Suppressor macrophage treated with lipopolysaccharide for 1 hour (primary cell): ENCODE results near the gene VSTM2B.

Experiments
- DNase-seq, 3 donors: peaks; one replicate each; pipeline ENCODE4 v3.0.0-alpha.2; 2020 to 2022

Gene VSTM2B

DNA sequence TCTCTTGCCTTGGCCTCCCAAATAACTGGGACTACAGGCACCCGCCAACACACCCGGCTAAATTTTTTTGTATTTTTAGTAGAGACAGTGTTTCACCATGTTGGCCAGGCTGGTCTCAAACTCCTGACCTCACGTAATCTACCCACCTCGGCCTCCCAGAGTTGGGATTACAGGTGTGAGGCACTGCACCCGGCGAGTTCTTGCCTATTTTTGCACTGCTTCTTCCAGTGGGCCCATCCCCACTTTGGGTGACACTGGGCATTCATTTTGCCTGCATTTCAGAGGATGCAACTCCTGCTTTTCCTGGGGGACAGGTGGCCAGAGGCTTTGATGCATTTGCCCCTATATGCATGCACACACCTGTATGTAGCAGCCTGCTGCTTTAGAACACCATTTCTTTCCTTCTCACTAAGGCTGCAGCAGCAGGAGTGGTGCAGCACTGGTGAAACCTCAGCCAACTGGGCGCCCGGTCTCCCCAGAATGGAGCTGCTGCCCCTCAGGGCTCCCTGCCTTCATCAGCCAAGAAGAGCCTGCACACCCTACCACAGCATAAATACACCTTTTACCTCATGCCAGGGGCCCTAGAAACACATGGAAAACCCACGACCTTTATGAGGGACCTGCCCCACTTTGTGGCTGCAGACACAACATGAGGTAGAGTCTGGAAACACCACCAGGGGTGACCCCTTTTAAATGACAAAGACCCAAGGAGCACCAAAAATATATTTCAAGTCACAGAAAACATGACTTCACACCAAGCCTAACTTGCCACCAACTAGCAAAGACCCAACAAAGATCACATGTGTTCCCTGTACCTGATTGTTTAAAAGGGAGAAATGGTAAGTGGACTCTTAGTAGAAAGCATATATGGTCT is 43.5 kb downstream of the VSTM2B start:
- DNase-seq, result no peak

DNA sequence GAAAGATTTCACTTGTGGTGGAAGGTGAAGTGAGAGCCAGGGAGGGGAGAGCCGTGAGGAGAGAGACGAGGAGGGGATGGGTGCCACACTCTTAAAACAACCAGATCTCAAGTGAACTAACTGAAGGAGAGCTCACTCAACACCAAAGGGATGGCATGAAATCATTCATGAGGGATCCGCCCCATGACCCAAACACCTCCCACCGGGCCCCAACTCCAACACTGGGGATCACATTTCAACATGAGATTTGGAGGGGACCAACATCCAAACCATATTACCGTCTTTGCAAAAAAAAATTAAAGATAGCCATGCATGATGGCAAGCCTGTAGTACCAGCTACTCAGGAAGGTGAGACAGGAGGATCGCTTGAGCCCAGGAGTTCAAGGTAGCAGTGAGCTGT is 45.4 kb downstream of the VSTM2B start:
- no peak for DNase-seq

DNA sequence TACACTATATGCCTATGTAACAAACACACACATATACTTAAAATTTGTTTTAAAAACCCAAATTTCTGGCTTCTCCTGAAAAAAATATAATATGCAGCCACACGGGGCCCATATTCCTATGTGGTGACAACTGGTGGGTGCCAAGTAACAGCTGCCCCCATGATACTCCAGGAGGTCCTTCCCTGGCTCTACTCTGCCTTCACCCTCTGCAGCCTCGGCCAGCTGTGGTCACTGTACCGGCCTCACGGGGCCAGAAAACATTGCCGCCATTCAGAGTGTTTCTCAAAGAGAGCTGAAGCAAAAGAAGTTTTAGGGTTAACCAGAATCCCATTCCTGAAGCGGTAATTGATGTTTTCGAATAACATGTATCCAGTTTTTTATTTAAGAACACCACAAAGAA is 47.7 kb downstream of the VSTM2B start:
- no peak for DNase-seq

DNA sequence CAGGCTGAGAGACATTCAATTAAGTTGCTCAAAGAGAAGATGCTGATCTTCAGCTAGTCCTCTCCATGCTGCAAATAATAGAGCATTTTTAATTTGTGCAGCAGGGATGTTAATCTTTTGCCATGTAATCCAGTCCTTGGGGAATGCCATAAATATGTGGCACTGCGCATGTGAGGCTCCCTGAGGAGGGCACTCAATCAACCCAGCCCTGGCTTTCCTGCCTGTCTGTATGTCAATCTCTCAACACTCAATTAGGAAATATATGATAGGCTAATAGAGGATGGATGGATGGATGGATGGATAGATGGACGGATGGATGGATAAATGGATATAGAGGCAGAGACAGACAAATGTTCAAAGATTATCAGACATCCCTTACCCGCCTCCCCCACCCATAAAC is 48.7 kb downstream of the VSTM2B start:
- DNase-seq, result no peak

DNA sequence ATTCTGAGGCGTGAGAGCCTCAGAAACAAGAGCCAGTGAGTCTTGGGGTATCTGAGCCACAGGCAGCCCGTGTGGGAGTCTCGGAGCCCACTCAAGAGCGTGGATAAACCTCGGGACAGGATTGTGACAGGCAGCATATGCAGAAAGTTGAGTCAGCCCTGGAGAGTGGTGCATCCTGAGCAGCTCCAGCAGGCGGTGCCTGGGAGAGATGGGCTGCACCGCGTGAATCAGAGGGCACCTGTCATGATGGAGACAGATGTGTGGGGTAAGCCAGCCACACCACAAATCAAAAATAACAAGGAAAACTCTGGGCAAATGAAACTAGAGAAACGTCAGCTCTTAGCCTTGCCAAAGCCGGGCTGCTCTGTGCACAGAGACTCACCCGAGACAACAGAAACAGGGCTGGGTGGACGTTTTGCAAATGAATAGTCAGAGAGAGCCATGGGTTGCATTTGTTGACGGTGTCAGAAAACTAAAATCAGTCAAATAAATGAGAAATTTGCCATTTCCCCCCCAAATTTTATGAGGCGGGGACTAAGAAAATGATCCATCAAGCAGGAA is 50.3 kb downstream of the VSTM2B start:
- peak; percentile 9 to 40 (median 29) for DNase-seq

DNA sequence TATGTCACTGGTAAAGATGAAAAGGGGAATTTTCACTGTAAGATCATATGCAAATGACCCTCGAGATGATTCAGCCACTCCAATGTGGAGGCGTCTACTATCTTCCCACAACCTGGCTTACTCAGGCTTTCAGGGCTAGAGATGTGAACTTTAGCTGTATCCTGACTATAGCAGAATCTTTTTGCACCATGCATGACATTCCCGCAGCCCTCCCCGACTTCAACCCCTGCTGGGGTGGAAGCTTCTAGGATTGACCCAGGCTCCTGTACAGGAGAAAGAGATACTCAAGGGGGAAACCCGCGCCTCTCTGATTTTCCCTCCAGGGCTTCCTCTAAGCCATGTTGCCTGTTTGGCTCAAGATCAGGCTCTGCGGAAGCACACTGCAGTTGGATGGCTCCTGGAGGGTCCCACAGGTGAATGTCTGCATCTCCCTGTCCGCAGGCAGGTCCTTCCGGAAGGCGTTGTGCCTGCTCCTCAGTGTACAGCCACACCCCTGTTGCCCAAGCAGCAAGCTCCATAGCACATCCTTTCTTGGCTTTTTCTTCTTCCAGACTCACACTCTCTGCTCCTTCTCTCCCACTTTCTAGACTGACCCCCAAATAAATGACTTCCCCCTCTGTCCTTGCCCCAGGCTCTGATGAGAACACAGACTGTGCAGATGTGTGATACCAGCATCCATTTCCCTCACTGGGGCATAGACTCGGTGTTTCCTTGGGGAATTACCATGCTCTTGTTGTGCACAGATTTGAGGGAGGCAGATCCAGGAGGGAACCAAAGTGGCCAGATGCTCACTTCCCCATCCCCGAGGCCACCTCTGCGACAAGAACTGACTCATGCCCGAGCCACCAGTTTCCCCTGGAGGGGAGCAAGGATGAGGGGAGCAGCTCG is 51.2 kb downstream of the VSTM2B start:
- DNase-seq, result peak; percentile 77 to 84 (median 81)

DNA sequence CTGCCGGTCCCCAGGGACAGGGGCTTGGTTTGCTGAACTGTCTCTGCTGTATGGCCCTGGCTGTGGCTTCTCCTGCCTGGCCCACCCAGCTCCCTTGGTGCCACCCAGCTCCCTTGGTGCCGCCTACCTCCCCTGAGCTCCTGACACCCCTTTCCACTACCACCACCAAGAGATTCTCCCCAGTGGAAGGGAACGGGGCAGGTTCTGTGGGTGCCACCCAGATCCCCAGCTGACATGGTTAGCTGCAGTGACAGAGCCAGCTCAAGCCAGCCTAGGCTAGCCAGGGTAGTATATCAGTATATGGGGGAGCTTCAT is 51.8 kb downstream of the VSTM2B start:
- no peak for DNase-seq

DNA sequence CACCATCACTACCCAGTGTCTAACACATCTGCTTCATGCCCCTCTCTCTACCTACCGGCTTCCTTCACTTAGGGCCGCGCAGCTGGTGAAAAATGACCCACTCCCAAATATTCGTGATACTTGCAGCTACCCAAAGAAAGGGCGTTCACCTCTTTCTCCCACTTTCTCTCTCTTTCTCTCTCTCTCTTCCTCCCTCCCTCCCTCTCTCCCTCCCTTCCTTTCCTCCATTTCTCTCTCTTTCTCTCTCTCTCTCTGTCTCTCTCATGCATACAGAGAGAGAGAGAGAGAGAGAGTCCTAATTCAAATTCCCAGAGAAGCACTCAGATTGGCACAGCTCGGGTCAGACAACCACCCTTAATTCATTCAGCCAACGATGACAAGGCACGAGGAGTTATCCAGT is 52.6 kb downstream of the VSTM2B start:
- DNase-seq, result no peak

DNA sequence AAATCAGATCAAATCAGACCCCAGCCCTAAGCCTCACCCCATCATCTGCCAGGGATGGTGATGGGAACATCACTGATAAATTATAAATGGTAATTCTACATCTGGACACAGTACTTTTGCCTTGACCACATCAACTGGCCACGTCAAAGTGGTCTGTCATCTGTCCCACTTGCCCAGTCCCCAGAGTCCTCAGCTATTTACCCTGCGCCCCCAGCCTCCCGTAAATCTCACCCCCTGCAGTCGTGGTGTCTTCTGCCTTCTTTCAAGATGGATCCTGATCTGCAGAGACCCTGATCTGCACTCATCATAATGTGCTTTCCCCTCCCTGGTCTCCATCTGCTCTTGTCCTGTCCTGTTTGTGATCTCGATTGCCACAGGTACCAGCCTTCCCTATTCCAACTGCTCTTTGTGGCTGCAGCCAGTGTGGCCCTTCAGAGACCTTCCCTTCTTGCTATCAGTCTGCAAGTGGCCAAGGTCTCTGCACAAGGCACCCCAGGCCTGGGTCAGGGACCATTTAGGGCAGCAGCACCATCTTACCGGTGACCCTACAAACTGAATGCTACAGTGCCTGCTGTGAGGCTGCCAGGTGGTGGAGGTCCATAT is 53.6 kb downstream of the VSTM2B start:
- DNase-seq, result no peak

DNA sequence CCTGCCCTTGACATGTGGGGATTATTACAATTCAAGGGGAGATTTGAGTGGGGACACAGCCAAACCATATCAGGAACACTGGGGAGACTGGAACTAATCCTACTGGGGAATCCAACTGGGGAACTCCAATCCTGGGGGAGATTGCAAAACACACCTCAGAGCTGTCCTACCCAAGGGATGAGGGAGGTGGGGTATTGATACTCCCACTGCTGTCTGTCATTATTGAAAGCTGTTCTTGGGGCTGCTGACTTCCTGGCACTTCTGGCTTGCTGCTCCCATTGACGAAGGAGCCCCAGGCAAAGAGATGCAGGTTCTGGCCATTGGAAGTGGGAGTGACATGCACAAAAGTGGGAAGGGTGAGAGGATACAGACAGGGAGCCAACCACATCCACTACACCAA is 55.6 kb downstream of the VSTM2B start:
- no peak for DNase-seq

DNA sequence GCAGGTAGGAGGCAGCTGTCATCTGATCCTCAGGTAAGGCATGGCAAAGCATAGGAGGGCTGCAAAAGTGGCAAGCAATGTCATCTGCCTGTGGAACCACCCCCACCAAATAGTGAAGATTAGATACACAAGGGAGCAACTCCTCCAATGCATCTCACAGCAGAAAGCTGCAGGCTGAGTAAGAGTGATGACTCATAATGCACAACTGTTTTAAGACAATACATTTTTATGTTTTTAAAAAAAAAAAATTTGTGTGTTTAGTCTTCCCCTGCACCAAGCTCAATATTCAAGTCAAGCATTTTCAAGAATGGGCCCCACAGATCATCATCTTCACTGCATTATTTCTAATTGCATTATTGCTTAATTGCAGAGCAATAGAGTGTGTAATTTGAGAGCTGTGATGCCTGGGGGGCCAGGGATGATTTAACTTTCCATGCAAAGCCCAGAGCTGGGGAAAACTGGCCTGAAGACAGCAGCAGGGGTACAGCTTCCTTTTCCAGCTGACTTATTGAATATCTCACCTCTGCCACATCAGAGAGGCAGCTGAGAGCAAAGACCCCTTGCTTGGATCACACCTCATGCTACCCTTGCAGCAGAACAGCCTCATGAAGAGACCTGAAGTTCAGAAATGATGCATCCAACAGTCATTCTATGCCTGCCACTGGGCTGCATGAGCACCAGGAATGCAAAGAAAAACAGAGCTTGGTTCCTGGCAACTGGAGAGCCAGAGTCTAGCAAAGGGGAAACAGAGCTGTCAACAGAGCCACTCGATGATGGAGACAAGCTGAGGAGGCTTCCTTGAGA is 57.6 kb downstream of the VSTM2B start:
- no peak for DNase-seq

DNA sequence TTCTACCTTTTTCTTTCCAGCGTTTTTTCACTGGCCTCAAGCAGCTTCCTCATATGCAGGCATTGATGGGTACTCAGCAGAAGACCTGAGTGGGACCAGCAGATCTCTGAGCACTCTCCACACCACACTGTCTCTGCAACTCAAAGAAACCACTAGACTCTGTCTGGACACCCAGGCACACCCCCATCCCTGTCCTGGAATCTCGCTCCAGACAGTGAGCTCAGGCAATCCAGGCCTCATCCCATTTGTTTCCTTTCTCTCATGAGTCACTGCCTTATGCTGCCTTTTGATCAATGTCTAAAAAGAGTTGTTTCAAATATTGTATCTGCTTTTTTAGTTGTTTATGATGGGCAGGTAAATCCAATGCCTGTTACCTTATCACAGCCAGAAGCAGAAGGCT is 60.6 kb downstream of the VSTM2B start:
- no peak for DNase-seq

DNA sequence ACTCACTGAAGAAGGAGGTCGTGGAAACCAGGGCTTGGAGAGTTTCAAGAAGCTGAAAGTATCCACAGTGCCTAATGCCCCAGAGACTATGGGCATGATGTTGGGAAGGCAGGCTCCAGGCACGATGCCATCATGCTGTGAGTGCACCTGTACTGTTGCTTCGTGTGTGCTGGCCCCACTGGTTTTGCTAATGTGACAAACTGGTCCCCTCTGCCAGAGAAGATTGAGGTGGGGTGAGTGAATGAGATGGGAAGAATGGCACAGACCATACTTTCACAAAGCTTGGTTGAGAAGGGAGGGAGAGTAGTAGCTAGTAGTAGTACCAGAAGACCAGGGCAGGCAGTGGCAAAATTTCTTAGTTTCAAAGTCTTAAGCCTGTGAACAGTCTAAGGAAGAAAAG is 61.3 kb downstream of the VSTM2B start:
- DNase-seq, result no peak

DNA sequence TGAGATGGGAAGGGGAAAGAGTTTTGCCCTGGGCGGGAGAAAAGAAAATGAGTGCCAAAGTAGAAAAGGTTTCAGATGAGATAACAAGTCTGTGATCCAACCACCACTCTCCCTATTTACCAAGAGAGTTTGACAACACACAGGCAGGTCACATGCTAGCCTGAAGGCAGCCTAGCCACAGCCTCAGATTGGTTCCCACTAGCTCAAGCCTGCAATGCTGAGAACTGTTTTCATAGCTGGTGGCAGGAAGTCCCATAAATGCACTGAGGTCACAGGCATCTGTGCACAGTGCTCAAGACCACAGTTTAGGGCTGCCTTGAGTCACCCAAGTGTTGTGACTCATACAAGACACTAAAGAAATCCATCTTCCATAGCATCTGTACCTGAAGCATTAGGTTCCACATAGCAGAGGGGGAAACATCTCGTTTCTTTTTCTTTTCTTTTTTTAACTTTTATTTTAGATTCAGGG is 61.8 kb downstream of the VSTM2B start:
- DNase-seq, result peak; percentile 15 to 34 (median 24)

DNA sequence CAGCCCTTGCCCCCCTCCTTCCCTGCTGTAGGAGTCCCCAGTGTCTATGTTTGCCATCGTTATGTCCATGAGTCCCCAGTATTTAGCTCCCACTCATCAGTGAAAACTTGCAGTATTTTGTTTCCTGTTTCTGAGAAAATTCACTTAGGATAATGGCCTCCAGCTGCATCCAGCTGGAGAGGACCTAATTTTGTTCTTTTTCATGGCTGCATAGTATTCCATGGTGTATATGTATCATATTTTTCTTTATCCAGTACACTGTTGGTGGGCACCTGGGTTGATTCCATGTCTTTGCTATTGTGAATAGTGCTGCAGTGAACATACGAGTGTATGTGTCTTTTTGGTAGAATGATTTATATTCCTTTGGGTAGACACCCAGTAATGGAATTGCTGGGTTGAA is 62.3 kb downstream of the VSTM2B start:
- DNase-seq, result no peak

DNA sequence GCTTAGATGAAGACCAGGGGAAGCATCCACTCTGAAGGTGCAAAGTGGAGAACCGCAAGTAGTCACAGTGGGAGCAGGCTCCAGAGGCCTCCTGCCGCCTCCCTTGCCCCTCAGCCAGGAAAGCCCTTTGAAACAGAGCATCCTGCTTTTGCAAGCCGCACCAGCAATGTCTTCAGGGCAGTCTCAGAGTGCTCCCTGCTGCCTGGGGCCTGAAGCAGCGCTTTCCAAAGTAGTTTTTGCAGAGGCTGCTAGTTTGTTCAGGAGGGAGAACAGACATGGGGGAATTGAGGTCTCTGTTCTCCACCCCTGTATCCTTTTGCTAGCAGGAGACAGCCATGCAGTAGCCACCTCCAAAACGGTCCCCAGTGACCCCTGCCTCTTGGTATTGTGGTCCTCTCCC is 64.5 kb downstream of the VSTM2B start:
- DNase-seq, result no peak

DNA sequence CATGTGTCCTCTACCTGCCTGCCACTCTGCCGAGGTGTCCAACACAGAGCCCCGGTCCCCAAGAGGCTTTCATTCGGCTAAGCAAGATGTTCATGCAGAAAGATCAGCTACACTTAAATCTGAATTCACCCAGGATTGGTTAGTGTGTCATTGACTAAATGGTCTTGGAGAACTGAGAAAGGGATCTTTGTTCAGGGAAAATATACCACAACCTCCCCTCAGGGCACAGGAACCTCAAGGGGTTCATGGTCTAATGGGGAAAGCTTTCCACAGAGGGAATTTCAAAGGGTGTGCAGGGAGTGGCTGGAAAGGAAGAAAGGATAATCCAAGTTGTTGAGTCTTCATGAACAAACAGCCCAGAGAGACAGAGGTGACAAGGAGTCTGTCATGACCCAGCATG is 65.9 kb downstream of the VSTM2B start:
- no peak for DNase-seq

DNA sequence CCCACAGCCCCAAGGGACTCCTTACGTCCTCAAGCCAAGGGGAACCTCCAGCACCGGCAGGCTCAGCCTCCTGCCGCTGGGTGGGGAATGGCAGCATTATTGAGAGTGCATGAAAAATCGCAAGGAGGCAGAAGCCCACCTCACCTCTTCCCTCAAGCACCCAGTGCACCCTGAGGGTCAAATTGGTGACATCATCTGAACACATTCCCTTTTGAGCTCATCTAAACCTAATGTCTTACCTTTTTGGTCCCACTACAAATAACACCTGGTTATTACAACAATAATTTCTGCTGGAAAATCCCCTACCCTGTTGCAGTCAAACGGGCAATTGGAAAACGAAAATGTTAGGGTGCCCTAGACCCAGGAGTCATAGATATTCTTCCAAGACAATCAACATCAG is 68.1 kb downstream of the VSTM2B start:
- no peak for DNase-seq

DNA sequence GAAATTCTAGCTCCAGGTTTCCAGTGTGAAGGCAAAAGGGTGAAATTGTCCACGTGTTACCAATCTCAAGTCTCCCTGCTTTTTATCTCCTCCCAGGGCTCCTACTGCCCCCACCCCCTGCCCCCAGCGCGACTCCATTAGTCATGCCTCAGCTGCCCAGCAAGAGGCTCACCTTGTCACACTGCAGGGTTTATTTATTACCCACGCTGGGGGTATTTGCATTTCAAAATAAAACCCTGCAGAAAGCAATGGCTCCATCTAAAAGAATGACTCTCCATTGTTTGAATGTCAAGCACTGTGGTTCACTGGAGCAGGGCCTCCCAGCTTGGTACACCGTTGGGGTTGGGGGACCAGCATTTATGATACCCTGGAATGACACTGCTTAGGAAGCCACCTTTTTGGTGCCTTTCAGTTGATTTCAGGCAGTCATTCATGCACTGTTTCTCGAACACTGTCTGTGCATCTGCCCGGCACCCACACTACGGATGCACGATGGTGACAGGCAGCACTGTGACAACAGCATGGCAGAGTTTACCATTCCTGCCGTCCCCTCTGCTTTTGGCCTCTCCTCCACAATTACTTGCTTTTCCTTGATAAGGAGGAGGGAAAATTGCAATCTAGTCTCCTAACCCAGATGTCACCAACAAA is 70.4 kb downstream of the VSTM2B start:
- DNase-seq, result no peak

DNA sequence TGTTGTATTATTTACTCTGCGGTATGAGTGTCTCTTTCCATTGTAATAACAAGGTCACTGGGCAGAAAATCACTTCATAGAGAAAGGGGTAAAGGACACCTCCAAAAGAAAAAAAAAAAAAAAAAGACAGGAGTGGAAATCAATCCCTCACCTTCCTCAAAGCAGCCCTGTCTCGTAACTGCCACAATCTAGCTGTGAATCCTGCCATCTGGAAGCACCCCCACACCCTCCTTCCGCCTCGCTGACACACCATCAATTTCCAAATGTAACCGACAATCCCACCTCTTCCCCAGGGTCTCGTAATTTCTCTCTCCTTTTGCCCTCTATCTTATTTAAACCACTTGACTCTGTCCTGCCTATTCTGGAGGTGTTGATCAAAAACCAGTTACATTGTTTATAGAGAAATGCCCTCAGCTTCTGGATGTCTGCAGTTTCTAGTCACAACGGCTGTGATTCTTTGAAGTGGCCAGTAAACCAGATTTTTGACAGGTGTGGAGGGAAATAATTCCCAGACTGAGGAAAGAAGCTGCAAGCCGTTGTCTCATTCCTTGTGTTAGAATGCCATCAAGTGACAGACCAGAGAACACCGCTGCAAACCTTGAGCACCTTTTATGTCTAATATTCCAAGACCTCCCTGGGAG is 71.2 kb downstream of the VSTM2B start:
- DNase-seq, result peak in 2 of 3 donors; percentile 23 to 30

DNA sequence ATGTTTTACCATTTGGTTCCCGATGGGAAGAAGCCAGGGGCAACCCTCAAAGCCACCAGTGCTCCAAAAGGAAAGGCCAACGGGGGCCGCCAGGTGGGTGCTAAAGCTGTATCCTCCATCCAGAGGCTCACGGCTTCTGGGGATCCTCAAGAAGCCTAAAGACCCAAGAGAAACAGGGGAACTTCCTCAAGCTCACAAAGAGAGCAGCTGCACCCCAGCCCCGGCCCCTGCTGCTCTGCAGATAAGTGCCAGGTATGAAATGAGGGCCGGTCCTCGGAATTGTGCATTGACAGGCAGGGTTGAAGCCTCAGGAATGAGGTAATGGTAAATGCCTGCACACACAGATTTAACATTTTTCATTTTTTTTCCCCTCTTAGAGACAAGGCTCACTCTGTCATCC is 72.2 kb downstream of the VSTM2B start:
- DNase-seq, result no peak
